Mesangial cell (primary cell): ENCODE measurements around the gene TMEM54. TPM values are rescaled to one million over a fixed set of nuclear protein-coding genes. Genes with fewer than 3 reads are reported as not detected.

ENCODE experiments used
- total RNA-seq: library from RNA; depleted of rRNA; stranded (reverse); fragments of >200 nt; gene quantifications from 2 replicates; pipeline ENCODE4 v1.2.3, GENCODE V29; 2015

The TMEM54 gene
- 109 and 130 TPM in 2 replicates for total RNA-seq

GRCh38 chr1:32900956-32901822 lies at the start of gene TMEM54:
Gene TMEM54 (minus strand): TSS chr1:32901389. CDS start chr1:32901238, 151 bp downstream.

GRCh38 chr1:32886004-32886827 lies 15.0 kb downstream of the TMEM54 start, which contains the start of gene HPCA:
Gene HPCA (plus strand): TSS chr1:32886491. CDS start chr1:32888899, 2,408 bp downstream.

GRCh38 chr1:32870615-32871363 lies 30.4 kb downstream of the TMEM54 start, which contains the start of gene FNDC5:
Gene FNDC5 (minus strand): TSS chr1:32870912.

Other genes with a start within 250 kb of the TMEM54 start
- 13.5 and 19.3 TPM in 2 replicates for gene SYNC, start 198.6 kb downstream of the TMEM54 start, total RNA-seq
- 82.0 and 114 TPM in 2 replicates for gene YARS1, start 84.0 kb downstream of the TMEM54 start, total RNA-seq
- gene S100PBP, start 83.7 kb downstream of the TMEM54 start, total RNA-seq: 11.7 and 12.8 TPM in 2 replicates
- gene FNDC5, start 30.5 kb downstream of the TMEM54 start, total RNA-seq: 0.51 and 0.81 TPM in 2 replicates
- 1.1 TPM in 1 of 2 replicates, not detected in the other for gene HPCA, start 14.9 kb downstream of the TMEM54 start, total RNA-seq
- gene RNF19B, start 63.4 kb upstream of the TMEM54 start, total RNA-seq: 18.4 and 25.5 TPM in 2 replicates
- 113 and 167 TPM in 2 replicates for gene AK2, start 135.5 kb upstream of the TMEM54 start, total RNA-seq
- 2.4 and 9.6 TPM in 2 replicates for gene AZIN2, start 179.8 kb upstream of the TMEM54 start, total RNA-seq